ENCODE results near the gene UQCC2. TPM values are rescaled to one million over a fixed set of nuclear protein-coding genes. Genes with fewer than 3 reads are reported as not detected.

The UQCC2 gene
- total RNA-seq, 1 donor from 2014 or later, result 99.4 TPM

- Mint-ChIP-seq H3K36me3 (ENCODE audit: insufficient read depth) (no peaks in the 10 kb centered on the region), H3K4me1 (ENCODE audit: low read depth) (peaks cover 20% of the 10 kb centered on the region), H3K27ac (no peak overlapping the region), H3K27me3 (peaks cover 36% of the 10 kb centered on the region), H3K9me3 (ENCODE audit: low read depth) (no peaks in the 10 kb centered on the region), H3K4me3 (ENCODE audit: low read depth) (no peak overlapping the region)
- DNase-seq (ENCODE audit: low spot score, unreplicated experiment), result no peak
- TF ChIP-seq CTCF (IDR thresholded peaks at IDR 0.05; ENCODE audit: unreplicated experiment), result no peak
Observed at GRCh38 chr6:33725222-33725621, 13.7 kb upstream of the UQCC2 start.

GRCh38 chr6:33724102-33725023, 12.9 kb upstream of the UQCC2 start:
- Mint-ChIP-seq H3K36me3 (ENCODE audit: insufficient read depth) (no peaks in the 10 kb centered on the region), H3K27ac (no peak overlapping the region), H3K27me3 (peaks cover 32% of the 10 kb centered on the region), H3K9me3 (ENCODE audit: low read depth) (no peaks in the 10 kb centered on the region), H3K4me3 (ENCODE audit: low read depth) (no peak overlapping the region), H3K4me1 (ENCODE audit: low read depth) (peaks cover 23% of the 10 kb centered on the region)
- TF ChIP-seq CTCF (IDR thresholded peaks at IDR 0.05; ENCODE audit: unreplicated experiment), result no peak
- no peak for DNase-seq (ENCODE audit: low spot score, unreplicated experiment)

- no peak overlapping the region for H3K4me3 Mint-ChIP-seq (ENCODE audit: low read depth)
- H3K36me3 Mint-ChIP-seq (ENCODE audit: insufficient read depth), result no peaks in the 10 kb centered on the region
- H3K4me1 Mint-ChIP-seq (ENCODE audit: low read depth), result peaks cover 25% of the 10 kb centered on the region
- no peaks in the 10 kb centered on the region for H3K9me3 Mint-ChIP-seq (ENCODE audit: low read depth)
- H3K27ac Mint-ChIP-seq, result no peak overlapping the region
- H3K27me3 Mint-ChIP-seq, result peaks cover 27% of the 10 kb centered on the region
- DNase-seq (ENCODE audit: low spot score, unreplicated experiment), result no peak
- no peak for TF ChIP-seq CTCF (IDR thresholded peaks at IDR 0.05; ENCODE audit: unreplicated experiment)
Observed at GRCh38 chr6:33723371-33724085, 12.0 kb upstream of the UQCC2 start.

GRCh38 chr6:33722103-33722623, 10.7 kb upstream of the UQCC2 start:
- H3K9me3 Mint-ChIP-seq (ENCODE audit: low read depth), result no peaks in the 10 kb centered on the region
- no peak for TF ChIP-seq CTCF (IDR thresholded peaks at IDR 0.05; ENCODE audit: unreplicated experiment)
- DNase-seq (ENCODE audit: low spot score, unreplicated experiment), result no peak
- H3K27me3 Mint-ChIP-seq, result peaks cover 26% of the 10 kb centered on the region
- no peak overlapping the region for H3K4me3 Mint-ChIP-seq (ENCODE audit: low read depth)
- no peak overlapping the region for H3K27ac Mint-ChIP-seq
- peaks cover 31% of the 10 kb centered on the region for H3K4me1 Mint-ChIP-seq (ENCODE audit: low read depth)
- H3K36me3 Mint-ChIP-seq (ENCODE audit: insufficient read depth), result no peaks in the 10 kb centered on the region

- Mint-ChIP-seq H3K4me1 (ENCODE audit: low read depth) (peaks cover 38% of the 10 kb centered on the region), H3K27ac (no peak overlapping the region), H3K4me3 (ENCODE audit: low read depth) (no peak overlapping the region), H3K36me3 (ENCODE audit: insufficient read depth) (no peaks in the 10 kb centered on the region), H3K27me3 (peaks cover 23% of the 10 kb centered on the region), H3K9me3 (ENCODE audit: low read depth) (no peaks in the 10 kb centered on the region)
- no peak for TF ChIP-seq CTCF (IDR thresholded peaks at IDR 0.05; ENCODE audit: unreplicated experiment)
- no peak for DNase-seq (ENCODE audit: low spot score, unreplicated experiment)
Observed at GRCh38 chr6:33721508-33721907, 10.0 kb upstream of the UQCC2 start.

Measured in progenitor cell of endocrine pancreas (in vitro differentiated cells).